GM19351 (cell line): ENCODE results near the gene S100A13.
"Not testable (repeated sequence)": the region's sequence is repeated elsewhere in the genome, so short reads cannot be mapped to it uniquely, and the experiment has no call there.

Experiments used
- ATAC-seq: cut with Tn5 transposase; IDR thresholded peaks from one replicate; pipeline ENCODE4 v1.9.1; 2021; ENCODE audit warnings: mild to moderate bottlenecking, moderate library complexity; ENCODE audit not compliant: unreplicated experiment

The S100A13 gene

GRCh38 chr1:153575497-153575896 lies 51.8 kb downstream of the S100A13 start:
- not testable (repeated sequence) for ATAC-seq

- ATAC-seq = not testable (repeated sequence)
Observed at GRCh38 chr1:153575081-153575491, 52.2 kb downstream of the S100A13 start.

GRCh38 chr1:153573351-153573750 lies 54.0 kb downstream of the S100A13 start:
- ATAC-seq = no peak

- ATAC-seq = no peak
Observed at GRCh38 chr1:153572569-153573015, 54.7 kb downstream of the S100A13 start.

- ATAC-seq = no peak
Observed at GRCh38 chr1:153571706-153572105, 55.6 kb downstream of the S100A13 start.

GRCh38 chr1:153570874-153571273 lies 56.4 kb downstream of the S100A13 start:
- ATAC-seq = no peak

GRCh38 chr1:153569465-153569864 lies 57.8 kb downstream of the S100A13 start:
- ATAC-seq = no peak
